Measurements from ENCODE around the gene CNKSR2.

CNKSR2 gene

GRCh38 chrX:21666252-21666651 lies 292.0 kb downstream of the CNKSR2 start:
- H3K4me2 ChIP-seq (ENCODE audit: low read length): no peak overlapping the region
- no peak overlapping the region for H3K9ac ChIP-seq (ENCODE audit: low read length)
- H3K9me2 ChIP-seq (ENCODE audit: low read depth, low read length): no peaks in the 10 kb centered on the region
- H3F3A ChIP-seq (ENCODE audit: insufficient read depth, low read length): no peaks in the 10 kb centered on the region
- no peaks in the 10 kb centered on the region for H3K9me3 ChIP-seq (ENCODE audit: low read length)
- H4K20me1 ChIP-seq (ENCODE audit: insufficient read depth, low read length): no peaks in the 10 kb centered on the region
- TF ChIP-seq CTCF (IDR thresholded peaks at IDR 0.05; ENCODE audit: low read length): no peak
- no peak for TF ChIP-seq EZH2 (IDR thresholded peaks at IDR 0.05; ENCODE audit: borderline replicate concordance, low read length)
- no peak overlapping the region for H3K4me3 ChIP-seq (ENCODE audit: low read depth, low read length, poor library complexity, severe bottlenecking)
- H3K27me3 ChIP-seq (ENCODE audit: insufficient read depth, low read length): no peaks in the 10 kb centered on the region
- H2AFZ ChIP-seq (ENCODE audit: low read length): no peak overlapping the region
- no peak overlapping the region for H3K27ac ChIP-seq (ENCODE audit: low read depth, low read length, poor library complexity, severe bottlenecking)
- no peaks in the 10 kb centered on the region for H3K4me1 ChIP-seq (ENCODE audit: insufficient read depth, low read length, severe bottlenecking)
- no peaks in the 10 kb centered on the region for H3K79me2 ChIP-seq (ENCODE audit: insufficient read depth, low read length)
- no peaks in the 10 kb centered on the region for H3K36me3 ChIP-seq (ENCODE audit: insufficient read depth, low read length)

GRCh38 chrX:21666679-21667078 lies 292.5 kb downstream of the CNKSR2 start:
- no peaks in the 10 kb centered on the region for H3K4me1 ChIP-seq (ENCODE audit: insufficient read depth, low read length, severe bottlenecking)
- H3K27me3 ChIP-seq (ENCODE audit: insufficient read depth, low read length): no peaks in the 10 kb centered on the region
- no peak overlapping the region for H3K27ac ChIP-seq (ENCODE audit: low read depth, low read length, poor library complexity, severe bottlenecking)
- no peak overlapping the region for H2AFZ ChIP-seq (ENCODE audit: low read length)
- no peaks in the 10 kb centered on the region for H3K9me2 ChIP-seq (ENCODE audit: low read depth, low read length)
- H3K4me2 ChIP-seq (ENCODE audit: low read length): no peak overlapping the region
- H3F3A ChIP-seq (ENCODE audit: insufficient read depth, low read length): no peaks in the 10 kb centered on the region
- TF ChIP-seq CTCF (IDR thresholded peaks at IDR 0.05; ENCODE audit: low read length): no peak
- TF ChIP-seq EZH2 (IDR thresholded peaks at IDR 0.05; ENCODE audit: borderline replicate concordance, low read length): no peak
- no peaks in the 10 kb centered on the region for H4K20me1 ChIP-seq (ENCODE audit: insufficient read depth, low read length)
- no peak overlapping the region for H3K4me3 ChIP-seq (ENCODE audit: low read depth, low read length, poor library complexity, severe bottlenecking)
- H3K9ac ChIP-seq (ENCODE audit: low read length): no peak overlapping the region
- H3K9me3 ChIP-seq (ENCODE audit: low read length): no peaks in the 10 kb centered on the region
- no peaks in the 10 kb centered on the region for H3K79me2 ChIP-seq (ENCODE audit: insufficient read depth, low read length)
- no peaks in the 10 kb centered on the region for H3K36me3 ChIP-seq (ENCODE audit: insufficient read depth, low read length)

GRCh38 chrX:21674430-21675186 lies 300.4 kb downstream of the CNKSR2 start:
- TF ChIP-seq CTCF (IDR thresholded peaks at IDR 0.05; ENCODE audit: low read length) (no peak), EZH2 (IDR thresholded peaks at IDR 0.05; ENCODE audit: borderline replicate concordance, low read length) (no peak)
- no peaks in the 10 kb centered on the region for H4K20me1 ChIP-seq (ENCODE audit: insufficient read depth, low read length)
- no peaks in the 10 kb centered on the region for H3K4me1 ChIP-seq (ENCODE audit: insufficient read depth, low read length, severe bottlenecking)

More at GRCh38 chrX:21674430-21675186, 300.4 kb downstream of the CNKSR2 start:
- Histone ChIP-seq H3K27me3 (ENCODE audit: insufficient read depth, low read length) (no peaks in the 10 kb centered on the region), H3K4me2 (ENCODE audit: low read length) (no peak overlapping the region), H3K79me2 (ENCODE audit: insufficient read depth, low read length) (no peaks in the 10 kb centered on the region), H3K36me3 (ENCODE audit: insufficient read depth, low read length) (no peaks in the 10 kb centered on the region), H2AFZ (ENCODE audit: low read length) (no peak overlapping the region), H3K9me2 (ENCODE audit: low read depth, low read length) (no peaks in the 10 kb centered on the region), H3F3A (ENCODE audit: insufficient read depth, low read length) (no peaks in the 10 kb centered on the region), H3K9me3 (ENCODE audit: low read length) (no peaks in the 10 kb centered on the region), H3K4me3 (ENCODE audit: low read depth, low read length, poor library complexity, severe bottlenecking) (no peak overlapping the region), H3K27ac (ENCODE audit: low read depth, low read length, poor library complexity, severe bottlenecking) (no peak overlapping the region), H3K9ac (ENCODE audit: low read length) (no peak overlapping the region)
